IMR-90 (cell line): ENCODE data around the gene MAP3K15. TPM values are rescaled to one million over a fixed set of nuclear protein-coding genes. Genes with fewer than 3 reads are reported as not detected.

ENCODE experiments used
- ATAC-seq: fragments of 200-7000 bp; cut with Tn5 transposase; 2 replicates; pipeline ENCODE4 v1.9.1; 2020; ENCODE audit warnings: low read depth, mild to moderate bottlenecking, moderate library complexity
- BruUV-seq: library from RNA; stranded (reverse); fragments of 400-500 nt; replicated peaks from 2 replicates; lab custom pipeline; 2021; lab: Mats Ljungman, UMichigan
- CTCF ChIA-PET: fragments of 300-600 bp; formaldehyde crosslinking; extraction: SDS; loops from one replicate; lab custom pipeline; 2021; ENCODE audit warnings: antibody characterized with exemption; lab: Yijun Ruan, JAX
- POLR2A ChIA-PET: fragments of 300-600 bp; sonication (Branson Sonifier 250); formaldehyde crosslinking; loops from one replicate; lab custom pipeline; 2022; ENCODE audit warnings: antibody characterized with exemption; ENCODE audit not compliant: unreplicated experiment; lab: Charles Lee
- DNase-seq: peaks from one replicate; pipeline ENCODE4 v3.0.0; 2013
- H2AFZ ChIP-seq: replicated peaks from 2 replicates; pipeline ENCODE3; 2013; ENCODE audit warnings: low read length, mild to moderate bottlenecking; ENCODE audit not compliant: poor library complexity
- H2AK5ac ChIP-seq: 2 replicates; pipeline ENCODE4 v1.6.1; 2013; ENCODE audit warnings: low read depth, low read length, inconsistent platforms
- H2AK9ac ChIP-seq: replicated peaks from 2 replicates; pipeline ENCODE3; 2013; ENCODE audit warnings: mild to moderate bottlenecking, low read depth, low read length, moderate library complexity; ENCODE audit not compliant: poor library complexity
- H2BK120ac ChIP-seq: 2 replicates; pipeline ENCODE4 v1.6.1; 2013; ENCODE audit warnings: low read depth, low read length, inconsistent platforms
- H2BK15ac ChIP-seq: 3 replicates; pipeline ENCODE4 v1.6.1; 2013; ENCODE audit warnings: low read depth, low read length, inconsistent platforms
- H2BK20ac ChIP-seq: 2 replicates; pipeline ENCODE4 v1.6.1; 2013; ENCODE audit warnings: low read depth, mild to moderate bottlenecking, inconsistent platforms, low read length, moderate library complexity
- H2BK5ac ChIP-seq: 2 replicates; pipeline ENCODE4 v1.6.1; 2013; ENCODE audit warnings: mild to moderate bottlenecking, low read depth, low read length, inconsistent platforms; ENCODE audit not compliant: poor library complexity, severe bottlenecking
- H3K14ac ChIP-seq: replicated peaks from 2 replicates; pipeline ENCODE4 v1.6.1; 2013; ENCODE audit warnings: low read depth, low read length, inconsistent platforms
- H3K18ac ChIP-seq: 2 replicates; pipeline ENCODE4 v1.6.1; 2013; ENCODE audit warnings: low read depth, low read length, control low read depth
- H3K23ac ChIP-seq: 2 replicates; pipeline ENCODE4 v1.6.1; 2013; ENCODE audit warnings: low read depth, low read length, inconsistent platforms
- H3K27ac ChIP-seq: 2 replicates; pipeline ENCODE4 v1.5.1; 2013; ENCODE audit warnings: mild to moderate bottlenecking, control low read depth, low read length; ENCODE audit not compliant: insufficient read depth
- H3K27me3 ChIP-seq: 2 replicates; pipeline ENCODE4 v1.6.1; 2013; ENCODE audit warnings: low read length; ENCODE audit not compliant: control insufficient read depth, insufficient read depth
- H3K36me3 ChIP-seq: 2 replicates; pipeline ENCODE4 v1.6.1; 2013; ENCODE audit warnings: low read length, mixed read lengths; ENCODE audit not compliant: control insufficient read depth, insufficient read depth
- H3K4ac ChIP-seq: 2 replicates; pipeline ENCODE4 v1.6.1; 2013; ENCODE audit warnings: low read depth, low read length, inconsistent platforms
- H3K4me1 ChIP-seq: 2 replicates; pipeline ENCODE4 v1.6.1; 2013; ENCODE audit warnings: low read length, mixed read lengths; ENCODE audit not compliant: control insufficient read depth, insufficient read depth
- H3K4me2 ChIP-seq: 2 replicates; pipeline ENCODE4 v1.6.1; 2013; ENCODE audit warnings: low read depth, mild to moderate bottlenecking, control low read depth, low read length, moderate library complexity
- H3K4me3 ChIP-seq: 2 replicates; pipeline ENCODE4 v1.5.1; 2013; ENCODE audit warnings: low read depth, mild to moderate bottlenecking, control low read depth, low read length, moderate library complexity; ENCODE audit not compliant: insufficient read depth
- H3K56ac ChIP-seq: 2 replicates; pipeline ENCODE4 v1.6.1; 2013; ENCODE audit warnings: low read length, inconsistent platforms; ENCODE audit not compliant: insufficient read depth; ENCODE audit errors: extremely low read depth
- H3K79me1 ChIP-seq, 2 experiments: 2 replicates each; pipeline ENCODE4 v1.6.1; 2013; ENCODE audit warnings: low read length in 2 of 2, inconsistent platforms in 1 of 2, low read depth in 1 of 2
- H3K9ac ChIP-seq: 2 replicates; pipeline ENCODE4 v1.6.1; 2013; ENCODE audit warnings: low read depth, low read length, control low read depth
- H3K9me1 ChIP-seq: 2 replicates; pipeline ENCODE4 v1.6.1; 2013; ENCODE audit warnings: low read length, inconsistent platforms; ENCODE audit not compliant: insufficient read depth
- H3K9me3 ChIP-seq: 2 replicates; pipeline ENCODE4 v1.6.1; 2013; ENCODE audit warnings: low read length; ENCODE audit not compliant: control insufficient read depth, insufficient read depth
- H4K20me1 ChIP-seq: 2 replicates; pipeline ENCODE4 v1.6.1; 2013; ENCODE audit warnings: low read length, inconsistent platforms; ENCODE audit not compliant: insufficient read depth
- H4K5ac ChIP-seq: 2 replicates; pipeline ENCODE4 v1.6.1; 2013; ENCODE audit warnings: mild to moderate bottlenecking, low read depth, low read length, control low read depth
- H4K8ac ChIP-seq, 2 experiments: 2 replicates each; pipeline ENCODE4 v1.6.1; 2013; ENCODE audit warnings: low read depth in 2 of 2, low read length in 2 of 2, control low read depth in 1 of 2, inconsistent platforms in 1 of 2
- H4K91ac ChIP-seq: 2 replicates; pipeline ENCODE4 v1.6.1; 2013; ENCODE audit warnings: low read depth, low read length, inconsistent platforms; ENCODE audit not compliant: insufficient read depth
- BHLHE40 ChIP-seq: fragments of 150-350 bp; IDR thresholded peaks from 2 replicates; pipeline ENCODE4 v1.6.1; 2016; ENCODE audit warnings: mild to moderate bottlenecking, low read depth, low read length
- MAZ ChIP-seq: IDR thresholded peaks from 2 replicates; pipeline ENCODE4 v1.6.1; 2012; ENCODE audit warnings: low read depth, mild to moderate bottlenecking, low read length, improper control_type of control experiment, moderate library complexity, borderline replicate concordance
- NFE2L2 ChIP-seq: fragments of 150-350 bp; IDR thresholded peaks from 2 replicates; pipeline ENCODE4 v1.6.1; 2016; ENCODE audit warnings: low read depth, mild to moderate bottlenecking, low read length
- POLR2A ChIP-seq: IDR thresholded peaks from 2 replicates; pipeline ENCODE4 v1.6.1; 2012; ENCODE audit warnings: mild to moderate bottlenecking, low read depth, low read length
- RAD21 ChIP-seq: IDR thresholded peaks from 2 replicates; pipeline ENCODE4 v1.6.1; 2012; ENCODE audit warnings: low read length, improper control_type of control experiment
- RCOR1 ChIP-seq: IDR thresholded peaks from 2 replicates; pipeline ENCODE4 v1.6.1; 2012; ENCODE audit warnings: mild to moderate bottlenecking, low read length, improper control_type of control experiment; ENCODE audit not compliant: insufficient replicate concordance
- SMC3 ChIP-seq: fragments of 150-350 bp; IDR thresholded peaks from 2 replicates; pipeline ENCODE4 v1.6.1; 2016; ENCODE audit warnings: low read depth, mild to moderate bottlenecking, antibody characterized with exemption, low read length, moderate library complexity
- WGBS, 2 experiments: methylation state at CpG; one replicate each; pipeline versions ENCODE4 v1.1.5 to v1.1.7; 2013; ENCODE audit warnings: missing lambda C conversion rate in 2 of 2; ENCODE audit not compliant: insufficient read length in 1 of 2; ENCODE audit errors: extremely low coverage in 2 of 2; 5-methylcytosine and 5-hydroxymethylcytosine counted together
- dilution Hi-C: fragments of 300-500 bp; cut with HindIII; formaldehyde crosslinking; loops from one replicate; pipeline ENCODE4 v1.14.3; 2018; ENCODE audit warnings: low sequenced_read_pairs; ENCODE audit not compliant: unreplicated experiment
- in situ Hi-C: fragments of 300-500 bp; cut with MboI; formaldehyde crosslinking; loops from 3 replicates; pipeline ENCODE4 v1.14.3; 2019; ENCODE audit warnings: low sequenced_read_pairs, inconsistent platforms, mixed read lengths
- intact Hi-C: fragments of 100-400 bp; cut with micrococcal nuclease; formaldehyde crosslinking; loops from 2 replicates; pipeline ENCODE4 v1.10.0; 2022
- polyA plus RNA-seq, 3 experiments: library from polyadenylated mRNA; depleted of rRNA; stranded (reverse); fragments of >200 nt; gene quantifications; 2 replicates each; pipeline ENCODE4 v1.2.3, GENCODE V29; 2012; ENCODE audit warnings: low replicate concordance in 1 of 3
- total RNA-seq: library from RNA; depleted of rRNA; stranded (reverse); fragments of >200 nt; gene quantifications from 2 replicates; pipeline ENCODE4 v1.2.3, GENCODE V29; 2012
- TF ChIP-seq, protein P1 (sequence below): conservative IDR thresholded peaks from 2 replicates; pipeline ENCODE4 v1.5.1; 2012; ENCODE audit warnings: mild to moderate bottlenecking, low read depth, low read length, improper control_type of control experiment
- TF ChIP-seq, protein P2 (sequence below): fragments of 150-350 bp; IDR thresholded peaks from 2 replicates; pipeline ENCODE4 v1.6.1; 2016; ENCODE audit warnings: low read depth, mild to moderate bottlenecking, low read length, moderate library complexity, borderline replicate concordance

The MAP3K15 gene
- total and polyA plus RNA-seq, 2 of the 4 experiments (the other 2 are of a cell fraction), result under 0.01 to 0.10 TPM

- POLR2A ChIA-PET, result no interaction called here
- H4K8ac ChIP-seq, result no peak overlapping the region
- H2BK15ac ChIP-seq, result no peak overlapping the region
- H3K4me1 ChIP-seq, result peaks cover 2% of the 10 kb centered on the region; the same call in 1 of the 2 replicates
- H3K14ac ChIP-seq, result no peak overlapping the region
- no peak overlapping the region for H2BK120ac ChIP-seq
- peak overlapping the region; percentile 60 for H3K4me2 ChIP-seq
- H4K91ac ChIP-seq, result no peak overlapping the region
- H3K4me3 ChIP-seq, result peak overlapping the region; percentile 91; the same call in 1 of the 2 replicates
- intact Hi-C loops, result no loop called here
- H3K56ac ChIP-seq, result no peak overlapping the region
- no peaks in the 10 kb centered on the region for H3K9me3 ChIP-seq
- BruUV-seq, result no TSS peak
- no peak for TF ChIP-seq RAD21
- TF ChIP-seq BHLHE40, result no peak
- no peak for TF ChIP-seq MAZ
- TF ChIP-seq, protein P1, sequence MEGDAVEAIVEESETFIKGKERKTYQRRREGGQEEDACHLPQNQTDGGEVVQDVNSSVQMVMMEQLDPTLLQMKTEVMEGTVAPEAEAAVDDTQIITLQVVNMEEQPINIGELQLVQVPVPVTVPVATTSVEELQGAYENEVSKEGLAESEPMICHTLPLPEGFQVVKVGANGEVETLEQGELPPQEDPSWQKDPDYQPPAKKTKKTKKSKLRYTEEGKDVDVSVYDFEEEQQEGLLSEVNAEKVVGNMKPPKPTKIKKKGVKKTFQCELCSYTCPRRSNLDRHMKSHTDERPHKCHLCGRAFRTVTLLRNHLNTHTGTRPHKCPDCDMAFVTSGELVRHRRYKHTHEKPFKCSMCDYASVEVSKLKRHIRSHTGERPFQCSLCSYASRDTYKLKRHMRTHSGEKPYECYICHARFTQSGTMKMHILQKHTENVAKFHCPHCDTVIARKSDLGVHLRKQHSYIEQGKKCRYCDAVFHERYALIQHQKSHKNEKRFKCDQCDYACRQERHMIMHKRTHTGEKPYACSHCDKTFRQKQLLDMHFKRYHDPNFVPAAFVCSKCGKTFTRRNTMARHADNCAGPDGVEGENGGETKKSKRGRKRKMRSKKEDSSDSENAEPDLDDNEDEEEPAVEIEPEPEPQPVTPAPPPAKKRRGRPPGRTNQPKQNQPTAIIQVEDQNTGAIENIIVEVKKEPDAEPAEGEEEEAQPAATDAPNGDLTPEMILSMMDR, result no peak
- TF ChIP-seq, protein P2, sequence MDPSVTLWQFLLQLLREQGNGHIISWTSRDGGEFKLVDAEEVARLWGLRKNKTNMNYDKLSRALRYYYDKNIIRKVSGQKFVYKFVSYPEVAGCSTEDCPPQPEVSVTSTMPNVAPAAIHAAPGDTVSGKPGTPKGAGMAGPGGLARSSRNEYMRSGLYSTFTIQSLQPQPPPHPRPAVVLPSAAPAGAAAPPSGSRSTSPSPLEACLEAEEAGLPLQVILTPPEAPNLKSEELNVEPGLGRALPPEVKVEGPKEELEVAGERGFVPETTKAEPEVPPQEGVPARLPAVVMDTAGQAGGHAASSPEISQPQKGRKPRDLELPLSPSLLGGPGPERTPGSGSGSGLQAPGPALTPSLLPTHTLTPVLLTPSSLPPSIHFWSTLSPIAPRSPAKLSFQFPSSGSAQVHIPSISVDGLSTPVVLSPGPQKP, result no peak
- no peak for TF ChIP-seq RCOR1
- no peak for TF ChIP-seq NFE2L2
- no peak for TF ChIP-seq POLR2A
- no peak for TF ChIP-seq SMC3
- H3K23ac ChIP-seq, result no peak overlapping the region
- H3K27me3 ChIP-seq, result no peaks in the 10 kb centered on the region
- peaks cover 3% of the 10 kb centered on the region; the same call in 1 of the 2 replicates for H4K20me1 ChIP-seq
- dilution Hi-C loops, result no loop called here
- no peak overlapping the region for H3K18ac ChIP-seq
- H2BK5ac ChIP-seq, result no peak overlapping the region
- no peak overlapping the region for H3K9ac ChIP-seq
- no peaks in the 10 kb centered on the region for H3K79me1 ChIP-seq
- no peak overlapping the region for H2AK5ac ChIP-seq
- CTCF ChIA-PET, result no interaction called here
- no peak overlapping the region for H2AFZ ChIP-seq
- no peaks in the 10 kb centered on the region for H3K36me3 ChIP-seq
- DNase-seq (no peak), ATAC-seq (no peak)
- H3K27ac ChIP-seq, result no peak overlapping the region
- no peak overlapping the region for H2AK9ac ChIP-seq
- in situ Hi-C loops, result no loop called here
- no peaks in the 10 kb centered on the region for H3K9me1 ChIP-seq
- H2BK20ac ChIP-seq, result no peak overlapping the region
- H3K4ac ChIP-seq, result no peak overlapping the region
- H4K5ac ChIP-seq, result no peak overlapping the region
- no CpG with 5 or more reads among the region's 10 CpGs for WGBS, 2 experiments
These were observed 170.6 kb downstream of the MAP3K15 start for GRCh38 chrX:19344661-19345060.
